Uterus (tissue), 2 donors: Measurements from ENCODE around the gene CPNE4.

Source experiments
- POLR2A ChIP-seq, 2 donors: fragments of 450-650 bp; IDR thresholded peaks; one replicate each; pipeline ENCODE4 v1.6.1; 2016; ENCODE audit warnings: antibody characterized with exemption in 2 of 2, mild to moderate bottlenecking in 1 of 2, moderate library complexity in 1 of 2
- TF ChIP-seq, protein P1 (sequence below), 4 experiments: fragments of 200-600 bp in 2 of 4; fragments of 450-650 bp in 2 of 4; sonication (generic) in 2 of 4; IDR thresholded peaks; one replicate each; pipeline ENCODE4 v1.5.1; 2016 to 2019; ENCODE audit warnings: antibody characterized with exemption in 4 of 4, mild to moderate bottlenecking in 2 of 4, moderate library complexity in 1 of 4

DNA sequence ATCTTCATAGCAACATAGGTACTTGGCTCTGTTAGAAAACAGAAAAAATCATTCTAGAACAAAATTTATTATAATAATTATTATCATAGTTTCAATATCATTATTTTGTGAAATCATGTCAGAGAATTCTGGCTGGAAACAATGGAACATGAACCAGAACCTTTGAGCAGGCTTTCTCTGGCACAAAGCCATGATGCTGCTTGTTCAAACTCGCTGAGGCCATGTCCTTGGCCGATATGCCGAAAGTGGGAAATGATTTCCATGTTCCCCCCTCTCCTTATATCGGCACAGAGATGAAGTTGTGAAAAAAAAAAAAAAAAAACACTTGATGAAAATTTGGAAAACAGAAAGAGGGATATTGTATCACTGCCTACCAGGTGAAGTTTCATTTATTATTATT is 483.1 kb downstream of the CPNE4 start:
- no peak for TF ChIP-seq POLR2A (IDR thresholded peaks at IDR 0.05)
- TF ChIP-seq, protein P1, sequence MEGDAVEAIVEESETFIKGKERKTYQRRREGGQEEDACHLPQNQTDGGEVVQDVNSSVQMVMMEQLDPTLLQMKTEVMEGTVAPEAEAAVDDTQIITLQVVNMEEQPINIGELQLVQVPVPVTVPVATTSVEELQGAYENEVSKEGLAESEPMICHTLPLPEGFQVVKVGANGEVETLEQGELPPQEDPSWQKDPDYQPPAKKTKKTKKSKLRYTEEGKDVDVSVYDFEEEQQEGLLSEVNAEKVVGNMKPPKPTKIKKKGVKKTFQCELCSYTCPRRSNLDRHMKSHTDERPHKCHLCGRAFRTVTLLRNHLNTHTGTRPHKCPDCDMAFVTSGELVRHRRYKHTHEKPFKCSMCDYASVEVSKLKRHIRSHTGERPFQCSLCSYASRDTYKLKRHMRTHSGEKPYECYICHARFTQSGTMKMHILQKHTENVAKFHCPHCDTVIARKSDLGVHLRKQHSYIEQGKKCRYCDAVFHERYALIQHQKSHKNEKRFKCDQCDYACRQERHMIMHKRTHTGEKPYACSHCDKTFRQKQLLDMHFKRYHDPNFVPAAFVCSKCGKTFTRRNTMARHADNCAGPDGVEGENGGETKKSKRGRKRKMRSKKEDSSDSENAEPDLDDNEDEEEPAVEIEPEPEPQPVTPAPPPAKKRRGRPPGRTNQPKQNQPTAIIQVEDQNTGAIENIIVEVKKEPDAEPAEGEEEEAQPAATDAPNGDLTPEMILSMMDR (IDR thresholded peaks at IDR 0.05): no peak
